Measurements from ENCODE around the gene IL20RA.
"Not testable (repeated sequence)": the region's sequence is repeated elsewhere in the genome, so short reads cannot be mapped to it uniquely, and the experiment has no call there.

Gene IL20RA

DNA sequence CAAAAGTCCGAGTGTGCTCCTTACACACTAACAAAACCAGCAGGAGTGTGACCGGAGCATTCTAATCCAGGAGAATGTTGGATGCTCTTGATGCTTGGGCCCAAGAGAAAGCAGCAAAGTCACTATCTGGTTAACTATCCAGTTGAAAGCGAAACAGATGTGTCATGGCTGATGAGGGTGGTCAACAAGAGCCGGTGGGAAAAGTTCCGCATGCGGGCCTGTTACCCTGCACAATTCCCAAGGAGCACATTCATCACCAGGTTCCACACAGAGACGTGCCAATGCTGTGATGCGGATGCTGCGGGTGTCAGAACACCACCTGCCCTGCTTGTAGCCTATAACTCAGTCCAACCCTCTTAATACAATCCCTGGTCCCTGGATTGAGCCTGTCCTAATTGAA lies 38.7 kb downstream of the IL20RA start:
- DNase-seq (ENCODE audit: low spot score), result no peak

DNA sequence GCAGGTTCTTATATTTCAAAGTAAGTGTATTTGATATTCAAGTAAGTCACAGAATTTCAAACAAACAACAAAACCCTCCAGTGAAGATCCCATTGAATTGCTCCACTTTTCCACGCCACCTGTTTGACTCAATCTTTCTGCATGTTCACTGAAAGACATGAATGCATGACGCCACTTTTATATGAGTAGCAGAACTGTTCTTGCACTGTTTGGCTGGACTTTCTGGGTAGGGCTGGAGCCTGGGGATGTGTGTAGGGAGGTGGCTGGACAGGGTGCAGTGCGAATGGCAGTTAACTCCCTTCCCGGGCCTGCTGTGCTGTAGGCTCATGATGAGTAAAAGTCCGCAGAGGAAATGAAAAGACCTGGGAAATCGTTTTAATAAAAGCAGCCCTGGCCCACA lies 39.7 kb downstream of the IL20RA start:
- no peak for DNase-seq (ENCODE audit: low spot score)

DNA sequence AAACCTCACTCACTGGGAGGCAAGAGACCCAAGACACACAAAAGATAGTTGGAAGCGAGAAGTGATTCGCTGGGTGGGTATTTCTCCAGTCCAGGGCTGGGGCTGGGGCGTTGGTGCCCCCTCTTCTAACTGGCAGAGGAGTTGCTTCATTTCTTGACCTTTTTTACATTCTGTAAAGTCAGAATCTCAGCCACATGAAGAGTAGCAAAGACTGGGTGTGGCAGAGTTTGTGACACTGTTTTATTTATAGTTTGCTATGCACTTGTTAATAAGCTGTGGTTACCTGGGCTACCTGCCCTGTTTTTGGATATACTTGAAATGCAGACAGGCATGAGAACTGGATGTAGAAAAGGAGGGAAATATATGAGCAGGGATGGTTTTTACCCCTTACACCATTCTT lies 42.3 kb downstream of the IL20RA start:
- DNase-seq (ENCODE audit: low spot score), result no peak

DNA sequence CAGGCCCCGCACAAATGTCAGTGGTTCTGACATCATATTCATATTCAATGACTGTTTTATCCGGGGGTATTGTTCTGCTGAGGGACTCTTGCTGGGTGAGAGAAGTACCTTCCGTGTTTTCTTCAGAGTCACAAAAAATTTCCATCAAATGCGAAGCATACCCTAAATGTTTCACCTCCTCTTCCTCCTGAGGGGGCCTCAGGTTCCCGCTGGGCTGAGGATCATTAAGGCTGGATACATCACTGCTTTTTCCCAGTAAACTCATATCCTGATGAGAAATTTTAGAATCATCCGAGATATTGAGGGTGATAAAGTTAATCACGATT lies 42.8 kb downstream of the IL20RA start:
- DNase-seq (ENCODE audit: low spot score), result no peak

DNA sequence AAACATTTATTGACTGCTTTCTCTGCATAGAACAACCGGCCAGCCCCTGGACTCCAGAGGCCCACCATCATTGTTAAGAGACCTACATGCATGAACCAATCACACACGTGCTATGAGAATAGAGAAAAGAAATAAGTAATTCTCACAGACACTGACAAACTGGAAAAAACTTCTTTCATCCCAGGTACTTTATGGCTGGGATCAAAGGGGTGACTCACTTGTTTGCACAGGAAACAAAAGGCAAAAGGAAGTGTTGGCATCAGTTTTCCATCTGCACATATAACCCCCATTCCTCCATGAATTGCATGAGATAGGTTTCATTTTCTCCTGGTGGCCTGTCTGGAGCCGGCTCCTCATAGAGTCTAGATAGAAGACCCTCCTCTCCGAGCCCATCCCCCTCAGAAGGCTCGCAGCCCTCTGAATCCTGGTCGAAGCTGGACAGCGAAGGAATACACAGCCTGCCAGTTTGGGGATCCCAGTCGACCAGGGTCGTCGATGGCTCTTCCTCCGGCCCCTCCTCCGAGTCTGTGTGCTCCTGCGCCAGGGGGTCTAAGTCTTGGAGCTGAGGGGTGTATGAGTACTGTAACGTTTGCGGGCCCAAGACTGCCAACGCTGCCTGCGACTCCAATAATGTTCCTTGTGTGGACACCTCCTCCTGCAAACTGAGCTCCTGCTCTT lies 43.3 kb downstream of the IL20RA start:
- no peak for DNase-seq (ENCODE audit: low spot score)

DNA sequence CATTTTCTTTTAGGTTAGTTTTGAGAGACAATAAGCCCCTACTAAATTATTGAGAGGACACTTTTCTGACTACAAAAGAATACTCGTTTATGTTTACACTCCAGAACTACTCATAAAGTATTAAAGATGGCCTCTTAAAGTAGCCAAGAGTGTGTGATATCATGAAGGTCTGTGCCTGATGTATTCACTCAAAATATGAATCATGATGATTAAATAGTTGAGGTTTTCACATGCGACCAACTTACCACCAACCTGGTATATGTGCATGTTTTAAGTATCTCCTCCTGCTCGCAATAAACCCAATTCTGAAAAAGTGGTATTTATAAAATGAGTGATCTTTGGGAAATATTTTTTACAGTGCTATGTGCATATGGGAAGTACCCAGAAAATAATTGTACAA lies 43.9 kb downstream of the IL20RA start:
- DNase-seq (ENCODE audit: low spot score), result no peak

DNA sequence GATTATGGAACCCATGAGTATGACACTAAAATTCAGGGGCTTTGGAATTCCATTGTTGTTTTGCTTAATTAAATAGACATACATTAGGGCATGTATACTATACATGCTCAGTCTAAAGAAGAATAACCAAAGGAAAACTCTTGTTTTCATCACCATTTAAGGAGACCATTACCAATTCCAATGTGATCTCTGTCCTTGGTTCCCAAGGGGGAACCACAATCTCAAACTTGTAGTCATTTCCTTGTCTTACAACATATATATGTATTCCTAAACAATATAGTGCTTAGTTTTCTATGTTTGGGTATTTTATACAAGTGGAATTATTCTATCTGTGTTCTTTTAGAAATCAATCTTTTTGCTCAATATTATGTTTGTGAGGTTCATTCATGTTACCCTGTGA lies 49.2 kb downstream of the IL20RA start:
- DNase-seq (ENCODE audit: low spot score), result no peak

DNA sequence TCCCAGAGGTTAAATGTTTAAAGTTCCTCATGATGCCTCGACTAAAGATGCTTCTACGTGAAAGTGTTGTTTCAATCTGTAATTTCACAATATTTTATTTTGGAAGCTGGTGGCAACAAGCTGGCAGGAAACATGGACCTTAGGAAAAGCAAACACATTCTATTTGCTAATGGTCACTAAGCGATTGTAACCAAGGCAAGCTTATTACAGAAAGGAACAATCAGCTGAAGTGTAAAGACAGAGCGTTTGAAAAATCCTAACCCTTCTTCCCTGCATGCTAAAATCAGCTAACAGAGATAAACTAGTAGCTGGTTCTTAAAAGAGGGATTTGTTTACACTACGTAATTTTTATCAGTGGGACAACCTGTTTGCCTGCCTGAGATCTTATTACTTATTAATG lies 50.0 kb downstream of the IL20RA start:
- DNase-seq (ENCODE audit: low spot score), result no peak

DNA sequence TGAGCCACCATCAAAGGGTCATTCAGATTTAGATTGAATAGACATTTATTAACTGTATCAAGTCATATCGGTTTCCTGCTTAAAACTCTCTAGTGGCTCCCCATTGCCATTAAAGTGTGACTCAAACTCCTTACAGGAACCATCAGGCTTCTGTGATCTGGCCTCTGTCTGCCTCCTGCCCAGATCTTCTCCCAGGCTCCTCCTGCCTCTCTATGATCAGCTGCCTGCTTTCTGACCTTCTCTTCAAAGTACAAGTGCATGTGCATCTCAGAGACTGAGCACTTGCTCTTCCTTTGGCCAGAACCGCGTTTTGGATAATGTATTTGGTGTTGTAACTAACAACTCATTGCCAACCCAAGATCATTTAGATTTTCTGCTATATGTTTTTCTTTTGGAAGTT lies 52.7 kb downstream of the IL20RA start:
- no peak for DNase-seq (ENCODE audit: low spot score)

DNA sequence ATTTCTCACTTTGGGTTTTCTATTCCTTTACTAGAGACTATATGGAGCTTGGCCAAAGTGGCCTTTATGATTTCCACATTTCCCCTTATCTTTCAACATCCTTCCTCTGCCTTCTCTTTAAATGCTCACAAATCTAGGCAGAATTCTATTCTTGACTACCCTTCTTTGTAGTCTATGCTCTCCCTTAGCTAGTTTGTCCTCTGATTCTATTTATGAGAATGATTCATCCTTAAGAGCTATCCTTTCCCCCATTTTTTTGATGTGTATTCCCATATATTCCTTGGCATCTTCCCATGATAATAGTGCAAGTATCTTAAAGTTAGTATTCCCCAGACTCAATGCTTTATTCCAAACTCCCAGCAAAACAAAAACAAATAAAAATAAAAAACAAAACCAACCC lies 53.1 kb downstream of the IL20RA start:
- DNase-seq (ENCODE audit: low spot score), result no peak

DNA sequence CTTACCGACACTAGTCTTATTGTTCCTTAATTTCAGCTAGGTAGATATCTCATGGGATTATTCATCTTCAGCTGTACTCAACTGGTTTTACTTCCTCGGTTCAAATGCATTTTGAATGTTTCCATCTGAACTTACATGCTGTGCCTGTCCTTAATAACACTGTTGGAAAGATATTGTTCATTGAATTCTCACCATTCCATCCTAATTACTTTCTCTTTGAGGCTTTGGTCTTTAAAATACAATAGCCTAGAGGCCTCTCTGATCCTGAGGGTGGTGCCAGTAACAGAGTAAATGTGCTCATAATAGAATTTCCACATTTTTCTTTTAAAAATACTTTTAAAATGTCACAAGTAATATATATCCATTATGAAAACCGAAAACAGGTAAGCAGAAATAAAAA lies 54.0 kb downstream of the IL20RA start:
- DNase-seq (ENCODE audit: low spot score), result no peak

DNA sequence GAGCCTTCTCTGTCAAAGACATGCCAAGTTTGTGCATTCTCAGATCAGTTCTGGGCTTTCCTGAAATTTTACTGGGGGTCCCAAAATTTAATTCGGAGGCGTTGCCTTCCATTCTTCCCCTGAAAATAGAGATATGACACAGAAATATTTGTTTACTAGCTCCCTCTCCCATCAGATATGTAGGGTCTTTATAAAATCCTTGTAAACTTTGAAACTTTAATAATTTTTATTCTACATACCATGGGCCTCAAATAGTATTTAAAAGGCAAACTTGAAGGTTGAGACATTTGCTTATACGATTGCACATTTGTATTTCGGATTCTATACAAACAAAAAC lies 54.6 kb downstream of the IL20RA start:
- no peak for DNase-seq (ENCODE audit: low spot score)

DNA sequence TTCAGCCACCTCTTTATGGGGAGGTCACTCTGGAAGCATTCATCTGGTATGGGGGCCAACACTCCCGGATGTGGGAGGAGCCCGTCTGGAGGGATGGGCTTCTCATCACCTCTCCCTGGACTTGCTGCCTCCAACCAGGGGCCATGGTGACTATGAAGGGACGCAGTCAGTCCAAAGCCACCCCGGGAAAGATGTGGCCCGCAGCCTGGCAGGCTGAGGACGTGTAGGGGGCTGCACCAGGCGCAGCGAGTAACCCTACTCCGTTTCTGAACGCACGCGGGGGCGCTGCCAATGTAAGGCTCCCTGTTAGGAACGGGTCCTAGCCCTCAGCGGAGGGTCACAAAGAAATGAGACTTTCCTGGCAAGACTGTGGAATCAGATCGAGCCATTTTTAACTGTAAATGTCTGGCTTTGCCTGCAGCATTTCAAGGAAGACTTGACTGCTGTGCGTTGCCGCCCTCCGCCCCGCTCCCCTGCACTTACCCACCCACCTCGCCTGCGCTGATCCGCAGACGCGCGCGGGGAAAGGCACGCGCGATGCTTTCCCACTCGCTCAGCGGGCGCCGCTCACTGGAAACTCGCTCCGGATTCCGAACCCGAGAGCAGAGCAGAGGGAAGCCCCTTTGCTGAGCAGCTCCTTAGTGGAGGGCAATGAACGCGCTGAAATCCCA lies 55.1 kb downstream of the IL20RA start:
- DNase-seq (ENCODE audit: low spot score), result no peak

DNA sequence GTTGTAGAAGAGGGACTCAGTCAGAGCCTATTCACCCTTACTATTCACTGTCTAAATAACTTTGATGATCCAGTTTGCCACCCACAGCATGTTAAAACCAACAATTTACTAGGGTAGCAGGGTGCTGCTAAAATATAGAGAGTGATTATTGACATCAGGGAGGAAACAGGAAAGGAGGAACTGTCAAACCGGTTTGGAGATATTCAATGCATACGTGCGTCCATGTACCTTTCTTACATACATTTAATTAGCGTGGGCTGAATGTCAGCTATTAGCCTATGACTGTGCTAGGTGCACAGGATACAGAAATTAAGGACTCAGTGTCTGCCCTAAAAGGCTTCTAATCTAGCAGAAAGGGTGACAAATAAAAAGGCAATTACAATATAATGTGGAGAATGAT lies 57.2 kb downstream of the IL20RA start:
- no peak for DNase-seq (ENCODE audit: low spot score)

DNA sequence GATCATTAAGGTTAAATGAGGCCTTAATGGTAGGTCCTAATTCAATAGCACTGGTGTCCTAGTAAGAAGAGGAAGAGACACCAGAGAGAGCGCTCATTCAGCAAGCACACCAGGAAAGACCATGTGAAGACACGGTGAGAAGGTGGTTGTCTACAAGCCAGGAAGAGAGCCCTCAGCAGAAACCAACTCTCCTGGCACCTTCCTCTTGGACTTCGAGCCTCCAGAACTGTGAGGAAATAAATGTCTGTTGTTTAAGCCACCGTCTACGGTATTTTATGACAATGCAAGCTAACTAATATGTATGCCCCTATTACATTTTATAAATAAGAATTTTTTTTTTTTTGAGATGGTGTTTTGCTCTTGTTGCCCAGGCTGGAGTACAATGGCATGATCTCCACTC lies 59.3 kb downstream of the IL20RA start:
- no peak for DNase-seq (ENCODE audit: low spot score)

DNA sequence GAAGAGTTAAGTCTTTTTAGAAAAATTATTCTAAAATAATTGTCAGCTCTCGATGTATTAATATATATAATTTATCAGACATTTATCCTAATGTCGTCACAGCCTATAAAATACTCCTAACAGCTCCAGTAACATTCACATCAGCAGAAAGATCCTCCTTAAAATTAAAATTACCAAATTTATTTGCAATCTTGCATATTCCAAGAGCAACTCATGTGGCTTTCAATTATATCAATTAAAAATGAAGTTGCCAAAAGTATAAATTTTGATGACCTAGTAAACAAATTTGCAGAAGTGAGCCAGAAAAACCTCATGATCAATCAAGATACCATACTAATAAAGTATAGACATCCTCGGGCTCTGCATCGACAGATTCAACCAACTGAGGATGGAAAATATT lies 60.2 kb downstream of the IL20RA start:
- DNase-seq (ENCODE audit: low spot score), result no peak

DNA sequence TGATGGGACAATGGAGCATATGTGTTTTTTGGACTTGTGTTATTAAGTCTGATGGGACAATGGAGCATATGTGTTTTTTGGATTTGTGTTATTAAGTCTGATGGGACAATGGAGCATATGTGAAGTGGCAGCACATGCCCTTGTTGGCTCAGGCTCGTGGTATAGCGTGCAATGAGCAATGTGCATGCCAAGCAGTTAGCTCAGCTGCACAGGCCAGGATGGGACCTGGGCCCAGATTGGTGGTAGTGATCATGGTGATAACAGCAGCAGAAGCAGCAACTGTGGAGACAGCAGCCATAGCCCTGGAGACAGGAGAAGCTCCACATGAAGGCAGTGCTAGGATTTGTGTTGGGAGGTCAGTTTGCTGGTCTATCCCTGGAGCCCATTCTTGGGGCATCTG lies 61.1 kb downstream of the IL20RA start:
- no peak for DNase-seq (ENCODE audit: low spot score)

DNA sequence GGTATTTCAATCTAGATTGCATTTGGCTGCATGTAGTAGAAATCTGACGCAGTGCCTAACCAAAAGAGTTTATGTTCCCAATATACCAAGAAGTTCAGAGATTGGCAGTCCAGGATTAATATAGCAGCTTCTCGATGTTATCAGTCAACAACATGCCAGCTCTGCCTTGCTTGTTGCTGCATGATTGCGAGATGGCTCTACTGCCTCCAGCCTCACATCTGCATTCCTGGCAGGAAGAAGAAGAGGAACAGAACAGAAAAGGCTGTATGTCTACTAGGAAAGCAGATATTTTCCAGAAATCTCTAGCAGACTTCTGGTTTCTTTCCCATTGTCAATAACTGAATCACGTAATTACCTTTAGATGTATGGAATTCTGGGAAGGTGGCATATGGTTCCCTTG lies 61.8 kb downstream of the IL20RA start:
- no peak for DNase-seq (ENCODE audit: low spot score)

DNA sequence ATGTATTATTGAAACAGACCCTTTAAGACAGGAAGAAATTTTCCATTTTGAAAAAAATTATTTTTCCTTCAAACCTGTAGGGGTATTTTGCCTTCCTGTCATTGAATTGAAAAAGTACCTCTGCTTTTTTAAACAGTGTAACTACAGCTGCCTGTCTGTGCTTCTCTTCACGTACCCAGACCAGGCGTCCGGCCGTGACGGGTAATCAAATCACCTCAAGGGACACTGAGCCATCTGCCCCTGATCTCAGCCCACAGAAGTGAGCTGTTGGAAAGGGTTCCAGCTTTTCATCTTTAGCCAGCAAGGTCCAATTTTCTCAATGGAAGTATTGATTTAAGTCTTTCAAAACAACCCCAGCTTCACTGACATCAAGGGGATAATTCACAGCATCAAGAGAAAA lies 64.7 kb downstream of the IL20RA start:
- DNase-seq (ENCODE audit: low spot score), result no peak

DNA sequence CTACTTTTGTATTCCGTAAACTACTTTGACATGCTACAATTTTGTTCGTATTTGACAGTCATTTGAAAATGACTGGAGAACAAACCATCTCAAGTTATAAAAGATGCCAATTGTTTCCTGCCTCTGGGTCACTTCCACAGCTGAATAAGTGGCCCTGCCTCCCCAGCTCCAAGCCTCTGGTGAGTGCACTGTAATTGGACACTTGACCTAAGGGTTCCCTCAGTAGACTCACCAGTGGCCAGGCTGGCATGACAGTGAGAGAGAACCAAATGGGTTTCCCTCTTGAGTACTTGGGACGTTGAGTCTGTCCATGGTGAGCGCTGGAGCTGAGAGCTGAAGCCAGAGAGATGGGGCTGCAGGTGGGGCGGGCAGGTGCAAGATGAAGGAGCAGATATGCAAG lies 65.6 kb downstream of the IL20RA start:
- DNase-seq (ENCODE audit: low spot score), result no peak

DNA sequence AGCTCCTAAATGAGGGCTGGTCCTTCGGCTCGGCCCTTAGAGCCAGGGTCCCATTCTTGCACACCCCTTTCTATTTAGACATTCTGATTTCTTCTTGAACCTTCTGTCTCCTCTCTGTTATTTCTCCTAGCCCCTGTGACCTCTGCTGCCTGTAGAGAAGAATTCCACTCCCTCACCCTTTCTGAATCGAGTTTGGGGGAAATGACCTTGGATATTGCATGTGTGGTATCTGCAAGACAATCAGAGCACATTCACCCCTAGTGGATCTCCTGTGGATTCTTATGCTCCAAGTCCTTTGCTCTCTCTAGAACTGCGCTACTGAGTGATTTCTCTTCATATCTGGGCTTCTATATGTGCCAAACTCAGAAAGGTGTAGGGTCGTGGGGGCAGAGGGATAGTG lies 67.7 kb downstream of the IL20RA start:
- DNase-seq (ENCODE audit: low spot score), result no peak

DNA sequence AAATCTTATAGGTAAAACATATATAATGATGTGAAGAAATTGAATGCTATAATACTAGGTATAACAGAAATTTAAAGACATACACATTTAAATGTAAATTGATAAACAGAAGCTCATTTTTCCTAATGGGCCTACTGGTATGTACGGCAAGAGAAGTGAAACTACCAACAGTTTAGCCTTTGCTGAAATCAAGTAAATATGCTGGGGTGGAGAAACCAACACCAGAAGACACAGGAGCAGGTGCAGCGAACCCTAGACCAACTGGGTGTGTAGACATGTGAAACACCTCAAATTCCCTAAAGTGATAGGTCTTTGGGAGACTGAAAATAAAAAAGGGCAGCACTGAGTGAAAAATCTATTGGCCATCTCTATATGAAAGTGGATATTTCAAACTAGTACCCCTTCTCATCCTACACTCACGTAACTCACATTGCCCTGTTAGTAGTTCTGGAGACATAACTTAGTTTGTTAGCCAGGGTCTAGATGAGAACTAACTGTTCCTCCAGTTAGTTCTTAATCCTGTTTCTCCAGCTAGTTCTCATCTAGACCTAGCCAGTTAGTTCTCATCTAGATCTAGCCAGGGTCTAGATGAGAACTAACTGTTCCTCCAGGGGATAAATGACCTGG lies 69.6 kb downstream of the IL20RA start:
- DNase-seq (ENCODE audit: low spot score), result no peak

DNA sequence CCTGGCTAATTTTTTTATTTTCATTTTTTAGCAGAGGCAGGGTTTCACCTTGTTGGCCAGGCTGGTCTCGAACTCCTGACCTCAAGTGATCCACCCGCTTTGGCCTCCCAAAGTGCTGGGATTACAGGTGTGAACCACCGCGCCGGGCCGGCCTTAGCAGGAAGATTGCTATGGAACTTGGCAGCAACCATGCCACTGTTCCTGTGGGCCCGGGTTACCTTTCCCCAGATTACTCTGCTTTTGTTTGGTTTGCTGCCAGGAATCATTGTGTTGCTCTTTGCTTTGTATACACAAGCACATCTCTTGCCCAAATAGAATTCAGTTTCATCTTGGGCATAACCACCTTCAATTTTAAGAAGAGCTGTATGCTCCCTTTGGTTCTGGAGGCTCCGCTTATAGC lies 71.0 kb downstream of the IL20RA start:
- DNase-seq (ENCODE audit: low spot score), result not testable (repeated sequence)

DNA sequence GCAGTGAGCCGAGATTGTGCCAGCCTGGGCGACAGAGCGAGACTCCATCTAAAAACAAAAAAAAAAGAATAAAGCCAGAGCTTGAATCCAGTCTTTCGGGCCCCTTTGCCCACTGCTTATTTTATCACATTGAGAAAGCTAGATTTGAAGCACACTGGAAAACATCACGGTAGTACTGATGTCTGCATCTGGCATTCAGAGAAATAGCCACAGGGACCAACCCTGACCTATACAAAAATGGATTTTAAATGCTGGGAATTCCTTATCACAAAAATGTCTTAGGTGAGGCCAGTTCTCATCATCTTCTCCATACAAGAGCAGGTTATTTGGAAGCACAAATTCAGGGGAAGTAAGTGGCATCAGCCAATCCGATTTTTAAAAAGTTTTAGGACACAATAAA lies 73.2 kb downstream of the IL20RA start:
- no peak for DNase-seq (ENCODE audit: low spot score)
